CD14-positive monocyte (primary cell): Measurements from ENCODE around the gene ZAP70. TPM values are rescaled to one million over a fixed set of nuclear protein-coding genes. Genes with fewer than 3 reads are reported as not detected.

Source experiments
- DNase-seq, 3 donors: peaks; one replicate each; pipeline ENCODE4 v3.0.0-alpha.2; 2011 to 2022
- H2AFZ ChIP-seq: 2 replicates; pipeline ENCODE4 v1.6.0; 2012; ENCODE audit warnings: mild to moderate bottlenecking, low read depth, low read length, inconsistent platforms; ENCODE audit not compliant: insufficient read depth, poor library complexity, severe bottlenecking
- H3K27ac ChIP-seq, 2 donors: 1 replicate in 1 of 2; 2 replicates in 1 of 2; pipeline ENCODE4 v1.5.1; 2012 to 2013; ENCODE audit warnings: low read length in 2 of 2, control low read depth in 1 of 2, inconsistent platforms in 1 of 2, low read depth in 1 of 2, mild to moderate bottlenecking in 1 of 2
- H3K27me3 ChIP-seq, 2 donors: one replicate each; pipeline versions ENCODE4 v1.6.0 to v1.6.1; 2011 to 2013; ENCODE audit warnings: low read length in 2 of 2; ENCODE audit not compliant: control insufficient read depth in 2 of 2, insufficient read depth in 2 of 2
- H3K36me3 ChIP-seq, 2 donors: replicated peaks in 1 of 2; 1 replicate in 1 of 2; 2 replicates in 1 of 2; pipeline versions ENCODE4 v1.5.1 to v1.6.1; 2012 to 2013; ENCODE audit warnings: low read length in 2 of 2, control low read depth in 1 of 2, inconsistent platforms in 1 of 2, mild to moderate bottlenecking in 1 of 2; ENCODE audit not compliant: insufficient read depth in 2 of 2, control insufficient read depth in 1 of 2
- H3K4me1 ChIP-seq, 2 donors: 1 replicate in 1 of 2; 2 replicates in 1 of 2; pipeline versions ENCODE4 v1.5.1 to v1.6.1; 2012 to 2013; ENCODE audit warnings: low read length in 2 of 2, control low read depth in 1 of 2, inconsistent platforms in 1 of 2, mild to moderate bottlenecking in 1 of 2, moderate library complexity in 1 of 2; ENCODE audit not compliant: insufficient read depth in 2 of 2, control insufficient read depth in 1 of 2
- H3K4me2 ChIP-seq: replicated peaks from 2 replicates; pipeline ENCODE3; 2012; ENCODE audit warnings: low read length, moderate library complexity, mild to moderate bottlenecking; ENCODE audit not compliant: poor library complexity, severe bottlenecking; ENCODE audit errors: extremely low read depth
- H3K4me3 ChIP-seq, 3 experiments: fragments of 200-600 bp in 1 of 3; sonication (generic) in 1 of 3; replicated peaks in 1 of 3; 1 replicate in 2 of 3; 2 replicates in 1 of 3; pipeline ENCODE4 v1.5.1; 2011 to 2013; ENCODE audit warnings: low read length in 3 of 3, mild to moderate bottlenecking in 3 of 3, control low read depth in 2 of 3, low read depth in 2 of 3, inconsistent platforms in 1 of 3, moderate library complexity in 1 of 3
- H3K79me2 ChIP-seq: 2 replicates; pipeline ENCODE4 v1.6.0; 2012; ENCODE audit warnings: mild to moderate bottlenecking, control low read depth, inconsistent platforms, low read length, moderate library complexity; ENCODE audit not compliant: insufficient read depth
- H3K9ac ChIP-seq: 2 replicates; pipeline ENCODE4 v1.6.0; 2017; ENCODE audit warnings: low read length, mild to moderate bottlenecking; ENCODE audit not compliant: insufficient read depth, poor library complexity, severe bottlenecking
- H3K9me3 ChIP-seq, 2 donors: replicated peaks in 1 of 2; 1 replicate in 1 of 2; 2 replicates in 1 of 2; pipeline versions ENCODE4 v1.5.1 to v1.6.1; 2012 to 2013; ENCODE audit warnings: low read length in 2 of 2, control low read depth in 1 of 2; ENCODE audit not compliant: control insufficient read depth in 1 of 2, insufficient read depth in 1 of 2
- H4K20me1 ChIP-seq: 2 replicates; pipeline ENCODE4 v1.6.0; 2012; ENCODE audit warnings: mild to moderate bottlenecking, low read length, control low read depth, moderate library complexity; ENCODE audit not compliant: insufficient read depth
- H3K27ac Mint-ChIP-seq, 7 donors: one replicate each; pipeline ENCODE4 v1.8.0; 2020; ENCODE audit warnings: mild to moderate bottlenecking in 7 of 7, mixed read lengths in 7 of 7, moderate library complexity in 6 of 7, inconsistent platforms in 2 of 7
- H3K27me3 Mint-ChIP-seq, 3 donors: one replicate each; pipeline ENCODE4 v1.8.0; 2021 to 2022; ENCODE audit warnings: low read depth in 3 of 3, mild to moderate bottlenecking in 3 of 3, mixed read lengths in 3 of 3, moderate library complexity in 3 of 3, inconsistent platforms in 1 of 3
- H3K36me3 Mint-ChIP-seq, 2 donors: one replicate each; pipeline ENCODE4 v1.8.0; 2020; ENCODE audit warnings: mixed read lengths in 2 of 2, inconsistent platforms in 1 of 2, mild to moderate bottlenecking in 1 of 2
- H3K4me1 Mint-ChIP-seq: one replicate; pipeline ENCODE4 v1.8.0; 2020; ENCODE audit warnings: mild to moderate bottlenecking, mixed read lengths
- H3K4me3 Mint-ChIP-seq, 2 donors: one replicate each; pipeline ENCODE4 v1.8.0; 2020; ENCODE audit warnings: mild to moderate bottlenecking in 2 of 2, mixed read lengths in 2 of 2, moderate library complexity in 1 of 2
- H3K9me3 Mint-ChIP-seq, 7 donors: one replicate each; pipeline ENCODE4 v1.8.0; 2020 to 2022; ENCODE audit warnings: mixed read lengths in 7 of 7, mild to moderate bottlenecking in 6 of 7, moderate library complexity in 6 of 7, inconsistent platforms in 2 of 7
- WGBS: methylation state at CpG from one replicate; pipeline ENCODE4 v1.1.5; 2013; ENCODE audit warnings: missing lambda C conversion rate; ENCODE audit not compliant: insufficient coverage; 5-methylcytosine and 5-hydroxymethylcytosine counted together
- intact Hi-C, 2 donors: fragments of 100-400 bp; cut with micrococcal nuclease; formaldehyde crosslinking; loops; one replicate each; pipeline versions ENCODE4 v1.15.0 to v1.15.1; 2023
- polyA plus RNA-seq, 3 donors: library from polyadenylated mRNA; depleted of rRNA in 1 of 3; unstranded in 2 of 3; stranded (reverse) in 1 of 3; fragments of 300-500 nt in 2 of 3; fragments of >200 nt in 1 of 3; fragmentation: Illumina TruSeq in 2 of 3; gene quantifications; 1 replicate in 2 of 3; 2 replicates in 1 of 3; pipeline ENCODE4 v1.2.3, GENCODE V29; 2012 to 2021
- TF ChIP-seq, protein P1 (sequence below): fragments of 200-600 bp; IDR thresholded peaks from one replicate; pipeline ENCODE4 v1.8.0; 2022; ENCODE audit warnings: antibody characterized with exemption, mild to moderate bottlenecking

The ZAP70 gene
- polyA plus RNA-seq, 3 donors, result 0.30 to 0.69 (median 0.38) TPM

DNA sequence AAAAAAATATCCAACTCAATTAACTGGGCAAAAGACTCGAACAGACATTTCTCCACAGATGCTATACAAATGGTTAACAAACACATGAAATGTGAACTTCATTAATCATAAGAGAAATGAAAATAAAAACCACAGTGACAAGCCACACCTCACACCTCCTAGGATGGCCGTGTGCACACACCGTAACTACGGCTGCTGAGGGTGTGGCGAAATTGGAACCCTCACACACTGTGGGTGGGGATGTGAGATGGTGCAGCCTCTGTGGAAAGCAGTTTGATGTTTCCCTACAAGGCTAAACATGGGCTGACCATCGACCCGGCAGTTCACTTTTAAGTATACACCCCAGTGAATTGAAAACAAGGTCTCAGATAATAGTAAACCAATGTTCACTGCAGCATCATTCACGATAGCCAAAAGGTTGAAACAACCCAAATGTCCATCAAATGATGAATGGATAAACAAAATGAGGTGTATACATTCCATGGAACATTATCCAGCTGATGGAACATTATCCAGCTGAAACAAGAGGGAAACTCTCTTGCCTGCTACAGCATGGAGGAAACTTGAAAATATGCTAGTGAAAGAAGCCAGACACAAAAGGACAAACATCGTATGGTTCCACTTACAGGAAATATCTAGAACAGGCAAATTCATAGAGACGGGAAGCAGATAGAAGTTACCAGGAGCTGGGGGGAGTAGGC is 32.2 kb downstream of the ZAP70 start:
- Histone ChIP-seq H3K9ac (no peak overlapping the region), H3K9me3 (peaks cover 8 to 13% of the 10 kb centered on the region in 2 donors), H3K79me2 (no peaks in the 10 kb centered on the region), H3K27ac (no peak overlapping the region), H3K27me3 (no peaks in the 10 kb centered on the region), H3K4me3 (no peak overlapping the region), H3K36me3 (peaks cover 3 to 24% of the 10 kb centered on the region in 2 donors), H2AFZ (no peak overlapping the region), H3K4me1 (peaks cover 10 to 15% of the 10 kb centered on the region in 2 donors), H3K4me2 (no peak overlapping the region), H4K20me1 (no peaks in the 10 kb centered on the region)
- no peak overlapping the region for H3K4me3 Mint-ChIP-seq
- no peak for DNase-seq
- no peak overlapping the region for H3K27ac Mint-ChIP-seq
- H3K9me3 Mint-ChIP-seq, result peaks cover 6 to 15% (median 10%) of the 10 kb centered on the region in 7 donors
- intact Hi-C loops, result loop anchor here in 1 of 2 donors (10.0 kb wide), 1 partner anchor 639 kb away; no protein-coding TSS in a partner anchor
- H3K4me1 Mint-ChIP-seq, result peaks cover 26% of the 10 kb centered on the region
- 100% methylated on average over 2 of the region's 10 CpGs for WGBS
- H3K27me3 Mint-ChIP-seq, result peaks cover 0 to 3% (median 3%) of the 10 kb centered on the region in 3 donors
- TF ChIP-seq, protein P1, sequence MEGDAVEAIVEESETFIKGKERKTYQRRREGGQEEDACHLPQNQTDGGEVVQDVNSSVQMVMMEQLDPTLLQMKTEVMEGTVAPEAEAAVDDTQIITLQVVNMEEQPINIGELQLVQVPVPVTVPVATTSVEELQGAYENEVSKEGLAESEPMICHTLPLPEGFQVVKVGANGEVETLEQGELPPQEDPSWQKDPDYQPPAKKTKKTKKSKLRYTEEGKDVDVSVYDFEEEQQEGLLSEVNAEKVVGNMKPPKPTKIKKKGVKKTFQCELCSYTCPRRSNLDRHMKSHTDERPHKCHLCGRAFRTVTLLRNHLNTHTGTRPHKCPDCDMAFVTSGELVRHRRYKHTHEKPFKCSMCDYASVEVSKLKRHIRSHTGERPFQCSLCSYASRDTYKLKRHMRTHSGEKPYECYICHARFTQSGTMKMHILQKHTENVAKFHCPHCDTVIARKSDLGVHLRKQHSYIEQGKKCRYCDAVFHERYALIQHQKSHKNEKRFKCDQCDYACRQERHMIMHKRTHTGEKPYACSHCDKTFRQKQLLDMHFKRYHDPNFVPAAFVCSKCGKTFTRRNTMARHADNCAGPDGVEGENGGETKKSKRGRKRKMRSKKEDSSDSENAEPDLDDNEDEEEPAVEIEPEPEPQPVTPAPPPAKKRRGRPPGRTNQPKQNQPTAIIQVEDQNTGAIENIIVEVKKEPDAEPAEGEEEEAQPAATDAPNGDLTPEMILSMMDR, result no peak
- peaks cover 36 to 47% of the 10 kb centered on the region in 2 donors for H3K36me3 Mint-ChIP-seq

DNA sequence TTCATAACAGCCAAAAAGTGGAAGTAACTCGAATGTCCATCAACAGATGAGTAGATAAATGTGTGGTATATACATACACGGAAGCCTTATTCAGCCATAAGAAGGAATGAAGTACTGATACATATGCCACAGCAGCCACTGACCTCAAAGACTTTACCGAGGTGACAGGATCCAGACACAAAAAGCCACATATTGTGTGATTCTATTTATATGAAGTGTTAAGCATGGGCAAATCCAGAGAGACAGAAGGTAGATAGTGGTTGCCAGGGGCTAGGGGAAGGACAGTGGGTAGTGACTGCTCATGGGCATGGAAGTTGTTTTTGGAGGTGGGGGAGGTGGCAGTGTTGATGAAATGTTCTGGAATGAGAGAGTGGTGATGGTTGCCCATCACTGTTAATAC is 33.9 kb downstream of the ZAP70 start:
- Histone ChIP-seq H3K36me3 (peaks cover 8 to 40% of the 10 kb centered on the region in 2 donors), H3K4me2 (no peak overlapping the region), H2AFZ (no peak overlapping the region), H3K4me1 (peaks cover 9 to 13% of the 10 kb centered on the region in 2 donors), H3K27ac (no peak overlapping the region), H3K27me3 (no peaks in the 10 kb centered on the region), H3K9me3 (peaks cover 8 to 13% of the 10 kb centered on the region in 2 donors), H3K79me2 (no peaks in the 10 kb centered on the region), H3K4me3 (no peak overlapping the region), H4K20me1 (no peaks in the 10 kb centered on the region), H3K9ac (no peak overlapping the region)
- WGBS, result 82% methylated on average over 2 of the region's 3 CpGs
- Mint-ChIP-seq H3K9me3 (peaks cover 6 to 14% (median 10%) of the 10 kb centered on the region in 7 donors), H3K27me3 (peaks cover 0 to 5% (median 2%) of the 10 kb centered on the region in 3 donors), H3K27ac (peak overlapping the region in 2 of 7 donors; percentile 1 to 25), H3K4me3 (no peak overlapping the region), H3K36me3 (peaks cover 50 to 64% of the 10 kb centered on the region in 2 donors), H3K4me1 (peaks cover 17% of the 10 kb centered on the region)
- DNase-seq, result no peak
- TF ChIP-seq, protein P1, result no peak
- intact Hi-C loops, result loop anchor here in 1 of 2 donors (10.0 kb wide), 1 partner anchor 638 kb away; no protein-coding TSS in a partner anchor
